Measurements from ENCODE around the gene UPP2. TPM values are rescaled to one million over a fixed set of nuclear protein-coding genes. Genes with fewer than 3 reads are reported as not detected.
A peak's percentile ranks its signal among the peaks of the same experiment; 100 is the strongest.

The UPP2 gene
- total RNA-seq, 1 experiment from 2014 or later = not detected

- Histone ChIP-seq H3K4me3 (ENCODE audit: low read length) (no peak overlapping the region), H2AFZ (ENCODE audit: low read length) (no peak overlapping the region), H3F3A (ENCODE audit: low read length, unreplicated experiment) (no peaks in the 10 kb centered on the region), H3K4me2 (ENCODE audit: low read length) (no peak overlapping the region), H3K27ac (ENCODE audit: low read length) (0 out of 2 replicates have a peak overlapping the region, but pooled peaks have one; percentile 53), H3K9me2 (replicated peaks; ENCODE audit: low read length) (no peaks in the 10 kb centered on the region), H3K9ac (ENCODE audit: low read length) (no peak overlapping the region), H3K9me3 (ENCODE audit: low read length) (no peaks in the 10 kb centered on the region), H3K4me1 (ENCODE audit: insufficient read depth, low read length) (peaks cover 20% of the 10 kb centered on the region), H3K36me3 (ENCODE audit: low read depth, low read length) (no peaks in the 10 kb centered on the region), H4K20me1 (ENCODE audit: low read length) (no peaks in the 10 kb centered on the region), H3K27me3 (ENCODE audit: low read length) (no peaks in the 10 kb centered on the region), H3K79me2 (ENCODE audit: low read length) (no peaks in the 10 kb centered on the region)
- no peak for TF ChIP-seq EZH2 (IDR thresholded peaks at IDR 0.05; ENCODE audit: low read length, unreplicated experiment)
- no peak for TF ChIP-seq EZH2phosphoT487 (IDR thresholded peaks at IDR 0.05; ENCODE audit: borderline replicate concordance, low read length)
- TF ChIP-seq CTCF (conservative IDR thresholded peaks at IDR 0.05; ENCODE audit: low read depth, low read length) = no peak
- intact Hi-C loops (cut with micrococcal nuclease) = no loop called here
- CTCF ChIA-PET = interaction anchor here (0.7 kb wide), 1 partner anchor 679 kb away, joined by 3 read pairs; no protein-coding TSS in a partner anchor
- ATAC-seq (no peak), DNase-seq (no peak)
- POLR2A ChIA-PET (ENCODE audit: unreplicated experiment) = no interaction called here
- BruUV-seq (replicated peaks) = no TSS peak
Measured at GRCh38 chr2:158143703-158144360, 42.2 kb downstream of the UPP2 start.

GRCh38 chr2:158144914-158145625, 43.4 kb downstream of the UPP2 start:
- no peaks in the 10 kb centered on the region for H3K36me3 ChIP-seq (ENCODE audit: low read depth, low read length)
- no peaks in the 10 kb centered on the region for H3K79me2 ChIP-seq (ENCODE audit: low read length)
- DNase-seq = peak; percentile 74
- CTCF ChIA-PET = no interaction called here
- H3K27ac ChIP-seq (ENCODE audit: low read length) = peak overlapping the region; percentile 53
- no peaks in the 10 kb centered on the region for H4K20me1 ChIP-seq (ENCODE audit: low read length)
- H3K9ac ChIP-seq (ENCODE audit: low read length) = no peak overlapping the region
- peak overlapping the region; percentile 42; the same call in 1 of the 2 replicates for H2AFZ ChIP-seq (ENCODE audit: low read length)
- POLR2A ChIA-PET (ENCODE audit: unreplicated experiment) = no interaction called here
- no peaks in the 10 kb centered on the region for H3F3A ChIP-seq (ENCODE audit: low read length, unreplicated experiment)
- H3K4me1 ChIP-seq (ENCODE audit: insufficient read depth, low read length) = peaks cover 20% of the 10 kb centered on the region
- ATAC-seq = no peak
- intact Hi-C loops (cut with micrococcal nuclease) = no loop called here
- no peaks in the 10 kb centered on the region for H3K27me3 ChIP-seq (ENCODE audit: low read length)
- BruUV-seq (replicated peaks) = no TSS peak
- H3K4me2 ChIP-seq (ENCODE audit: low read length) = peak overlapping the region; percentile 35; the same call in 1 of the 2 replicates
- TF ChIP-seq EZH2phosphoT487 (IDR thresholded peaks at IDR 0.05; ENCODE audit: borderline replicate concordance, low read length) (no peak), CTCF (conservative IDR thresholded peaks at IDR 0.05; ENCODE audit: low read depth, low read length) (no peak), EZH2 (IDR thresholded peaks at IDR 0.05; ENCODE audit: low read length, unreplicated experiment) (no peak)
- no peaks in the 10 kb centered on the region for H3K9me3 ChIP-seq (ENCODE audit: low read length)
- no peaks in the 10 kb centered on the region for H3K9me2 ChIP-seq (replicated peaks; ENCODE audit: low read length)
- H3K4me3 ChIP-seq (ENCODE audit: low read length) = no peak overlapping the region

Measured in PC-3 (cell line).